Spleen (tissue), 11 donors: ENCODE results near the gene BCAR1. TPM values are rescaled to one million over a fixed set of nuclear protein-coding genes. Genes with fewer than 3 reads are reported as not detected.

Experiments
- DNase-seq: peaks from one replicate; pipeline ENCODE4 v3.0.0-alpha.2; 2020
- H3K27ac ChIP-seq, 8 donors: fragments of 200-600 bp; sonication (generic) in 7 of 8; 1 replicate in 4 of 8; 2 replicates in 4 of 8; pipeline versions ENCODE4 v1.5.0 to v1.8.0; 2016 to 2021; ENCODE audit warnings: inconsistent platforms in 4 of 8, mild to moderate bottlenecking in 4 of 8, moderate library complexity in 1 of 8
- H3K27me3 ChIP-seq, 7 donors: fragments of 200-600 bp; sonication (generic) in 6 of 7; replicated peaks in 1 of 7; 1 replicate in 4 of 7; 2 replicates in 3 of 7; pipeline versions ENCODE4 v1.5.0 to v1.8.0; 2016 to 2021; ENCODE audit warnings: inconsistent platforms in 3 of 7, mild to moderate bottlenecking in 1 of 7
- H3K36me3 ChIP-seq, 6 donors: fragments of 200-600 bp; sonication (generic) in 5 of 6; 1 replicate in 4 of 6; 2 replicates in 2 of 6; pipeline versions ENCODE4 v1.5.0 to v1.8.0; 2016 to 2021; ENCODE audit warnings: inconsistent platforms in 2 of 6
- H3K4me1 ChIP-seq, 6 donors: fragments of 200-600 bp; sonication (generic) in 5 of 6; 1 replicate in 3 of 6; 2 replicates in 3 of 6; pipeline versions ENCODE4 v1.5.0 to v1.8.0; 2016 to 2021; ENCODE audit warnings: inconsistent platforms in 3 of 6
- H3K4me3 ChIP-seq, 8 donors: fragments of 200-600 bp; sonication (generic) in 7 of 8; 1 replicate in 4 of 8; 2 replicates in 4 of 8; pipeline versions ENCODE4 v1.5.0 to v1.8.0; 2016 to 2021; ENCODE audit warnings: inconsistent platforms in 4 of 8, mild to moderate bottlenecking in 4 of 8, moderate library complexity in 2 of 8
- H3K9me3 ChIP-seq, 8 donors: fragments of 200-600 bp; sonication (generic) in 7 of 8; 1 replicate in 4 of 8; 2 replicates in 4 of 8; pipeline versions ENCODE4 v1.5.0 to v1.8.0; 2016 to 2021; ENCODE audit warnings: inconsistent platforms in 4 of 8
- CTCF ChIP-seq, 11 experiments: fragments of 200-600 bp in 7 of 11; fragments of 450-650 bp in 4 of 11; sonication (generic) in 4 of 11; IDR thresholded peaks in 8 of 11; conservative IDR thresholded peaks in 3 of 11; 1 replicate in 7 of 11; 2 replicates in 4 of 11; pipeline versions ENCODE4 v1.4.0 to v1.8.0; 2016 to 2021; ENCODE audit warnings: antibody characterized with exemption in 11 of 11, inconsistent platforms in 4 of 11, mild to moderate bottlenecking in 1 of 11
- POLR2A ChIP-seq, 3 donors: fragments of 450-650 bp; IDR thresholded peaks; one replicate each; pipeline ENCODE4 v1.5.1; 2017; ENCODE audit warnings: antibody characterized with exemption in 3 of 3, mild to moderate bottlenecking in 1 of 3
- POLR2AphosphoS5 ChIP-seq, 3 donors: sonication (generic); formaldehyde crosslinking; IDR thresholded peaks; one replicate each; pipeline ENCODE4 v1.5.1; 2017; ENCODE audit warnings: antibody characterized with exemption in 3 of 3
- WGBS, 5 donors: extraction: QIAGEN DNeasy Blood & Tissue Kit in 3 of 5; methylation state at CpG; one replicate each; pipeline versions ENCODE4 v1.1.5 to v1.1.7; 2013 to 2018; 5-methylcytosine and 5-hydroxymethylcytosine counted together
- intact Hi-C: fragments of 100-400 bp; cut with DNase I; formaldehyde crosslinking; loops from one replicate; pipeline ENCODE4 v1.15.0; 2023; ENCODE audit warnings: low total_unique reads
- polyA plus RNA-seq, 3 donors: library from polyadenylated mRNA; stranded (reverse); fragments of 200-250 nt; gene quantifications; one replicate each; pipeline ENCODE4 v1.2.1, GENCODE V29; 2013
- total RNA-seq, 7 donors: library from RNA; depleted of rRNA in 3 of 7; stranded (reverse); fragments of >200 nt in 3 of 7; fragmentation: NEBNext Ultra II Directional in 4 of 7; extraction: Animal tissue kit (Norgen Biotek cat#: 25700) in 4 of 7; gene quantifications; one replicate each; pipeline versions ENCODE4 v1.1.0 to v1.2.1, GENCODE V29; 2016 to 2021
- donor health status: healthy with polysubstance abuse.
- donor health status: DM: no; HTN: no; CAD: no; lungs with moderate emphysema.
- donor health status: DM: no; HTN: no; CAD: no.
- donor health status: Bipolar disorder and iron deficiency.
- donor health status: healthy.
- donor health status: DM: no; HTN: no; CAD: no.
- donor health status: DM: yes; HTN: yes; CAD: no.

BCAR1 gene
- total and polyA plus RNA-seq, 10 donors: 14.6 to 164 (median 71.9) TPM

- DNase-seq: no peak
- Histone ChIP-seq H3K36me3 (no peaks in the 10 kb centered on the region), H3K4me3 (no peak overlapping the region), H3K4me1 (peaks cover 36 to 97% (median 63%) of the 10 kb centered on the region in 6 donors), H3K27me3 (peaks cover 0 to 86% (median 17%) of the 10 kb centered on the region in 7 donors), H3K27ac (peak overlapping the region in 5 of 8 donors; percentile 18 to 97 (median 92)), H3K9me3 (no peaks in the 10 kb centered on the region)
- intact Hi-C loops: no loop called here
- TF ChIP-seq CTCF (IDR thresholded peaks at IDR 0.05 in 8 of 11, conservative IDR thresholded peaks at IDR 0.05 in 3 of 11): no peak
- no peak for TF ChIP-seq POLR2A (IDR thresholded peaks at IDR 0.05)
- no peak for TF ChIP-seq POLR2AphosphoS5 (IDR thresholded peaks at IDR 0.05)
- 65 to 82% (median 76%) methylated on average over 7 to 10 of the region's 10 CpGs for WGBS, 5 donors
Measured at GRCh38 chr16:75260851-75261589, 9.6 kb upstream of the BCAR1 start.

DNA sequence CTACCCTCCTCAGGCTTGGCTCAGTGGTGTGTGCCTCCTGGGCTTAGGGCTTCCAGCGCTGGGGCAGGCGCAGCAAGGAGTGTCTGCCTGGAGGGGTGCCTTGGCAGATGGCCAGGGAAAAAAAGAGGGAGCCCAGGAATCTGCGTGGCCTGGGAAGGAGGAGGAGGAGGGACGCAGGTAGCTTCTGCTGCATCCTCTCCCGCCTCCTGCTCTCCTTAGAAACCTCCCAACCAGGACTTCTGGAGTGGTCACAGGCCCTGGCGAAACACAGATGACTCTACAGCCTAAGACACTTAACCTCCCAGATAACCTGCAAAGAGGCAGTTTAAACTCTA lies 7.3 kb upstream of the BCAR1 start:
- Histone ChIP-seq H3K4me3 (no peak overlapping the region), H3K36me3 (no peaks in the 10 kb centered on the region), H3K27ac (peak overlapping the region in 4 of 8 donors; percentile 18 to 91 (median 88)), H3K9me3 (no peaks in the 10 kb centered on the region), H3K27me3 (peaks cover 0 to 86% (median 4%) of the 10 kb centered on the region in 7 donors), H3K4me1 (peaks cover 35 to 99% (median 68%) of the 10 kb centered on the region in 6 donors)
- intact Hi-C loops: no loop called here
- TF ChIP-seq POLR2A (IDR thresholded peaks at IDR 0.05) (no peak), CTCF (IDR thresholded peaks at IDR 0.05 in 8 of 11, conservative IDR thresholded peaks at IDR 0.05 in 3 of 11) (no peak), POLR2AphosphoS5 (IDR thresholded peaks at IDR 0.05) (no peak)
- 73 to 85% (median 81%) methylated on average over 6 of the region's 6 CpGs for WGBS, 5 donors
- no peak for DNase-seq

DNA sequence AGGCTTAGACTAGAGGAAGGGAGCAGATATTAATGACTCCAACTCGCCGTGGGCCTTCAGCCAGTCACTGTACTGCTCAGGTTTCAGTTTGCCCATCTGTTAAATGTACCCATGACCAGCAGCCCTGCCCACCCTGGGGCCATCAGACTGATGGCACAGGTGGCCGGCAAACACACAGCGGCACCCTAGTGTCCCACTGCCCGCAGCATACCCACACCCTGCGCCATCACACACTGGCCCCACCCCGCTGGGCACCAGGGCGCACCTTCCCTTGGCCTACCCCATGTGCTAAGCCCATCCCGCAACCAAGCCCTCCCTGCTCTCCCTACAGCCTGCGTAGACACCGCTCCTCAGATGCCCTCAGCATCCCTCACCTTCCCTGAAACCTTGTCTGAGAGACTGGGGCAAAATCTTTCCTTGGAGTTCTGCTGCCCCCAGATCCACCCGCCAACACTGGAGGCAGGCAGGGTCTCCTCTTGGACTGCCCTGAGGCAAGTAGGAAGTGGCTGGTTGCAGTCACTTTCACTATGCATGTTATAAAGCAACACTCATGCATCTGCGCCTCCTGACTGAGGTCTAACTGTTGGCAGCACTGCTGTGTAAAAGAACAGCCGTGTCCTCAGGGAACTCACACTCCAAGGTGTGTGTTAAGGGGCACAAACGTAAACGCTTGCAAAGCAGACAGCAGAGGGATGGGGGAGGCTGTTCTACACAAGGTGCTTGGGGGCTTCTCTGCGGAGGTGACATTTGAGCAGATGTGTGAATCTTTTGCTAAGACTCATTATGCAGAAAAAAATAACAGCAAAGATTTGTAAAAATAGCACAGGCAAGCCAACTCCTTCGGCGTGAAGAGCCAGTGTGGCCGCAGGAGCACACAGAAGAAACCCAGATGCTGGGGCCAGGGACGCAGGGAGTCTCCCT lies 6.7 kb upstream of the BCAR1 start:
- no peaks in the 10 kb centered on the region for H3K36me3 ChIP-seq
- H3K4me1 ChIP-seq: peaks cover 40 to 99% (median 71%) of the 10 kb centered on the region in 6 donors
- no peak overlapping the region for H3K4me3 ChIP-seq
- intact Hi-C loops: no loop called here
- peak overlapping the region in 6 of 8 donors; percentile 79 to 91 (median 89) for H3K27ac ChIP-seq
- WGBS, 5 donors: 72 to 87% (median 78%) methylated on average over 19 to 21 of the region's 21 CpGs
- H3K27me3 ChIP-seq: peaks cover 0 to 86% (median 6%) of the 10 kb centered on the region in 7 donors
- DNase-seq: no peak
- no peaks in the 10 kb centered on the region for H3K9me3 ChIP-seq
- TF ChIP-seq CTCF (IDR thresholded peaks at IDR 0.05 in 8 of 11, conservative IDR thresholded peaks at IDR 0.05 in 3 of 11) (no peak), POLR2AphosphoS5 (IDR thresholded peaks at IDR 0.05) (peak in 1 of 3 donors; percentile 16)
